Prostate gland (tissue), 2 donors: ENCODE measurements around the gene ADGRL3. TPM values are rescaled to one million over a fixed set of nuclear protein-coding genes. Genes with fewer than 3 reads are reported as not detected.
"Not testable (repeated sequence)": the region's sequence is repeated elsewhere in the genome, so short reads cannot be mapped to it uniquely, and the experiment has no call there.

Experiments
- DNase-seq: peaks from one replicate; pipeline ENCODE4 v3.0.0-alpha.2; 2019; ENCODE audit warnings: low spot score
- H3K27ac ChIP-seq, 2 donors: fragments of 200-600 bp; sonication (generic); 2 replicates each; pipeline ENCODE4 v1.5.1; 2017 to 2019
- H3K27me3 ChIP-seq: fragments of 200-600 bp; sonication (generic); replicated peaks from 2 replicates; pipeline ENCODE4 v1.5.1; 2019; ENCODE audit not compliant: insufficient read depth
- H3K36me3 ChIP-seq, 2 donors: fragments of 200-600 bp; sonication (generic); 1 replicate in 1 of 2; 2 replicates in 1 of 2; pipeline versions ENCODE4 v1.5.1 to v1.8.1; 2017 to 2019
- H3K4me1 ChIP-seq: fragments of 200-600 bp; sonication (generic); replicated peaks from 2 replicates; pipeline ENCODE4 v1.5.1; 2019
- H3K4me3 ChIP-seq, 2 donors: fragments of 200-600 bp; sonication (generic); 2 replicates each; pipeline ENCODE4 v1.5.1; 2017 to 2019
- H3K9me3 ChIP-seq: fragments of 200-600 bp; sonication (generic); 2 replicates; pipeline ENCODE4 v1.5.1; 2017
- CTCF ChIP-seq, 4 experiments: fragments of 200-600 bp in 2 of 4; fragments of 450-650 bp in 2 of 4; sonication (generic) in 2 of 4; IDR thresholded peaks; 1 replicate in 3 of 4; 2 replicates in 1 of 4; pipeline ENCODE4 v1.5.1; 2016 to 2019; ENCODE audit warnings: antibody characterized with exemption in 4 of 4, mild to moderate bottlenecking in 2 of 4, moderate library complexity in 2 of 4
- POLR2A ChIP-seq: fragments of 450-650 bp; IDR thresholded peaks from one replicate; pipeline ENCODE4 v1.6.1; 2016; ENCODE audit warnings: antibody characterized with exemption, mild to moderate bottlenecking
- POLR2AphosphoS5 ChIP-seq: sonication (generic); formaldehyde crosslinking; IDR thresholded peaks from one replicate; pipeline ENCODE4 v1.6.1; 2017; ENCODE audit warnings: antibody characterized with exemption
- WGBS: methylation state at CpG from one replicate; pipeline ENCODE4 v1.1.5; 2018; 5-methylcytosine and 5-hydroxymethylcytosine counted together
- intact Hi-C: fragments of 100-400 bp; cut with DNase I; formaldehyde crosslinking; loops from one replicate; pipeline ENCODE4 v1.14.2; 2022
- total RNA-seq, 2 donors: library from RNA; depleted of rRNA; stranded (reverse); fragments of >200 nt; gene quantifications; one replicate each; pipeline ENCODE4 v1.1.0, GENCODE V29; 2016

ADGRL3 gene
- total RNA-seq, 2 donors from 2014 or later: 1.7 to 23.5 TPM

GRCh38 chr4:61762722-61763627 lies 562.8 kb downstream of the ADGRL3 start:
- Histone ChIP-seq H3K9me3 (no peaks in the 10 kb centered on the region), H3K36me3 (no peaks in the 10 kb centered on the region), H3K4me3 (no peak overlapping the region), H3K27me3 (no peaks in the 10 kb centered on the region), H3K27ac (no peak overlapping the region), H3K4me1 (no peaks in the 10 kb centered on the region)
- WGBS: 92% methylated on average over 5 of the region's 5 CpGs
- intact Hi-C loops: no loop called here
- DNase-seq: no peak
- TF ChIP-seq POLR2A (no peak), CTCF (IDR thresholded peaks at IDR 0.05) (no peak), POLR2AphosphoS5 (no peak)

- intact Hi-C loops: no loop called here
- Histone ChIP-seq H3K36me3 (no peaks in the 10 kb centered on the region), H3K27ac (no peak overlapping the region), H3K9me3 (no peaks in the 10 kb centered on the region), H3K4me3 (no peak overlapping the region), H3K27me3 (no peaks in the 10 kb centered on the region), H3K4me1 (no peaks in the 10 kb centered on the region)
- TF ChIP-seq CTCF (IDR thresholded peaks at IDR 0.05): no peak
- no peak for TF ChIP-seq POLR2A
- TF ChIP-seq POLR2AphosphoS5: no peak
- DNase-seq: no peak
Measured at GRCh38 chr4:61763682-61764081, 563.6 kb downstream of the ADGRL3 start.

GRCh38 chr4:61764090-61764489 lies 564.0 kb downstream of the ADGRL3 start:
- H3K36me3 ChIP-seq, H3K4me3 ChIP-seq, intact Hi-C loops, H3K9me3 ChIP-seq, H3K27ac ChIP-seq, H3K4me1 ChIP-seq, DNase-seq, H3K27me3 ChIP-seq: not testable (repeated sequence)
- 95% methylated on average over 9 of the region's 9 CpGs for WGBS

GRCh38 chr4:61769444-61770167 lies 569.5 kb downstream of the ADGRL3 start:
- DNase-seq, H3K4me1 ChIP-seq, H3K27ac ChIP-seq, H3K9me3 ChIP-seq, H3K36me3 ChIP-seq, H3K27me3 ChIP-seq, H3K4me3 ChIP-seq, intact Hi-C loops: not testable (repeated sequence)
- WGBS: 95% methylated on average over 14 of the region's 14 CpGs

- Histone ChIP-seq H3K4me1 (no peaks in the 10 kb centered on the region), H3K4me3 (no peak overlapping the region), H3K9me3 (no peaks in the 10 kb centered on the region), H3K27ac (no peak overlapping the region), H3K27me3 (no peaks in the 10 kb centered on the region), H3K36me3 (no peaks in the 10 kb centered on the region)
- DNase-seq: no peak
- no peak for TF ChIP-seq POLR2AphosphoS5
- intact Hi-C loops: no loop called here
- WGBS: 95% methylated on average over 1 of the region's 1 CpG
Measured at GRCh38 chr4:61770456-61770855, 570.3 kb downstream of the ADGRL3 start.

GRCh38 chr4:61771056-61771455 lies 570.9 kb downstream of the ADGRL3 start:
- Histone ChIP-seq H3K27me3 (no peaks in the 10 kb centered on the region), H3K4me1 (no peaks in the 10 kb centered on the region), H3K27ac (no peak overlapping the region), H3K4me3 (no peak overlapping the region), H3K9me3 (no peaks in the 10 kb centered on the region), H3K36me3 (no peaks in the 10 kb centered on the region)
- WGBS: 88% methylated on average over 1 of the region's 1 CpG
- no peak for DNase-seq
- intact Hi-C loops: no loop called here
- TF ChIP-seq POLR2A (no peak), CTCF (IDR thresholded peaks at IDR 0.05) (no peak), POLR2AphosphoS5 (no peak)
